ENCODE results near the gene ZNF783.

DNA sequence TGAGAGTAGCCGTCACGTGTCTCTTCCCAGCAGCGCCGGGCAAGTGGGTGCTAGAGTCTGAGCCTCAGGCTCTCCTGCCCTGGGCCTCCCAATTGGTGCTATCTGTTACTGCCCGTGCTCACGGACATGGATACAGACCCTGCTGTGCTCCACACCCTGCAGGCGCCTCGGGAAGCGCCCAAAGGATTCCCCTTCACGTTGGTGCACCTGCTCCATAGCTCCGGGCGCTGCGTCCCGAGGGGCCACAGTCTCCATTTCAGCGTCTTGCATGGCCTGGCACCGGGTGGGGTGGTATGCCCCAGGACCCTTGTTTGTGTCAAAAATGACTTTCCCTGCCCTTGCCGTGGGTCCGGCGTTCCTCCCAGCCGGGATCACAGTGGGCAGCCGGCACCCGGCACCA is 36.3 kb upstream of the ZNF783 start:
- TF ChIP-seq, protein P1, sequence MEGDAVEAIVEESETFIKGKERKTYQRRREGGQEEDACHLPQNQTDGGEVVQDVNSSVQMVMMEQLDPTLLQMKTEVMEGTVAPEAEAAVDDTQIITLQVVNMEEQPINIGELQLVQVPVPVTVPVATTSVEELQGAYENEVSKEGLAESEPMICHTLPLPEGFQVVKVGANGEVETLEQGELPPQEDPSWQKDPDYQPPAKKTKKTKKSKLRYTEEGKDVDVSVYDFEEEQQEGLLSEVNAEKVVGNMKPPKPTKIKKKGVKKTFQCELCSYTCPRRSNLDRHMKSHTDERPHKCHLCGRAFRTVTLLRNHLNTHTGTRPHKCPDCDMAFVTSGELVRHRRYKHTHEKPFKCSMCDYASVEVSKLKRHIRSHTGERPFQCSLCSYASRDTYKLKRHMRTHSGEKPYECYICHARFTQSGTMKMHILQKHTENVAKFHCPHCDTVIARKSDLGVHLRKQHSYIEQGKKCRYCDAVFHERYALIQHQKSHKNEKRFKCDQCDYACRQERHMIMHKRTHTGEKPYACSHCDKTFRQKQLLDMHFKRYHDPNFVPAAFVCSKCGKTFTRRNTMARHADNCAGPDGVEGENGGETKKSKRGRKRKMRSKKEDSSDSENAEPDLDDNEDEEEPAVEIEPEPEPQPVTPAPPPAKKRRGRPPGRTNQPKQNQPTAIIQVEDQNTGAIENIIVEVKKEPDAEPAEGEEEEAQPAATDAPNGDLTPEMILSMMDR (optimal IDR thresholded peaks at IDR 0.05 in 1 of 3, IDR thresholded peaks at IDR 0.05 in 1 of 3, conservative IDR thresholded peaks at IDR 0.05 in 1 of 3; ENCODE audit: extremely low read depth in 1 of 3, insufficient read depth in 2 of 3, low read length in 3 of 3), result no peak
- no peak for TF ChIP-seq EZH2 (IDR thresholded peaks at IDR 0.05; ENCODE audit: low read length)
